HG03039 (cell line): Measurements from ENCODE around the gene ZNF862.
A peak's percentile ranks its signal among the peaks of the same experiment; 100 is the strongest.

Experiments
- ATAC-seq: cut with Tn5 transposase; IDR thresholded peaks from one replicate; pipeline ENCODE4 v1.9.1; 2021; ENCODE audit warnings: mild to moderate bottlenecking, moderate library complexity; ENCODE audit not compliant: unreplicated experiment

ZNF862 gene

GRCh38 chr7:149864751-149865150 is 26.6 kb downstream of the ZNF862 start:
- ATAC-seq = no peak

DNA sequence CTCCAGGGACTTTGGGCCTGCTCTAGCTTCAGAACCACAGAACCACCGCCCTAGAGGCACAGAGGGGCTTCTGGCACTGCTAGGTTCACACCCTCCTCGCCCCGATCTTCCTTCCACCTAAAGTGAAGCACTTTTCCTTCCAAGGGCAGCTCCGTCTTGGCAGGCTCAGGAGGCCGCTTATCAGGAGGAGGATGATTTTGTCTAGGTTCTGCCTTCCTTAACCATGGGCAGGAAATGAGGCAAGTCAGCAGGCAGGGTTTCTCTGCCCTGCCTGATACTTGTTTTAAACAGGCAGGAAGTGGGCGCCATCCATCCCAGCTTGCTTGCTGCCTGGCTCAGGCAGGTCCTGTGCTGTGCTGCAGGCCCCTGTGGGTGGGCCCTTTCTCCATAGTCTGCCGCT is 27.3 kb downstream of the ZNF862 start:
- ATAC-seq = no peak

GRCh38 chr7:149866139-149866778 is 28.1 kb downstream of the ZNF862 start:
- ATAC-seq = no peak

- no peak for ATAC-seq
Observed at GRCh38 chr7:149866779-149867447, 28.7 kb downstream of the ZNF862 start.

DNA sequence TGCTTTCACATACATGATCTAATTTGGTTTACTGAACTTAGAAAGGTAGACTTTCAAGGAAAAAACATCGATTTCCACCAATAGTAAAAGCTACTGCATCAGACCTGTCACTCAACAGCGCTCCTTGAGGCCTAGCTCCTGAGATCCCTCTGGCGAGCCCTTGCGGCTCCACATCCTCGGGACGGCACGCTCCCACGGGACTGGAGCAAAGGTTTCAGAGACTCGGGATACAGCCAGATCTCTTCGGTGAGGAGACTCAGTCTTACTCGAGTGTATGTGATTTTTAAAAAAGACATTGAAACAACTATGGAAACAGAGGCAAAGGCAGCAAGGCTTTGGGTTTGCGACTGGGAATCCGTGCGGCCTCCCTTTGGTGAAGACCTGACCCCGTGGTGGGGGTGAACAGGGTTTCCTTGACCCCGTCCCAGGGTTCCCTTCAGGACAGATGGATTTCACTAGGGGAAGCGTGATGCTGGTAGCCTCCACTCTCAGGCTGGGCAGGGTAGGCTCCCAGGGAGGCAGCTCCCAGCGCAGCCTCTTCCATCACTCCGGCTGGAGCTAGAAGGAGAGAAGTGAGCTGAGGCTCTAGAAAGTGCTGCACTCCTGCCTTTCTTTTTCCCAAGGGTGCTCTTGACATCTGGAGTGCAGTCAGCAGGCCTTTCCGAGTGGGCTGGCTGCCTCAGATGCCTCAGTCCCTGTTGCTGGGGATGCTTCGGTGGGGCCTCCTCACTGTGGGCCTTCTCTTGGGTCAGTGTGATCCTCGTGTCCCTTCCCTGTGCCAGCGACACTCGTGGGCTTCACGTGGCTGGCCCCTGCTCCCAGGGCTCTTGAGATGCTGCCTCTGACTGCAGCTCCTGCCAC is 29.8 kb downstream of the ZNF862 start:
- ATAC-seq = no peak

DNA sequence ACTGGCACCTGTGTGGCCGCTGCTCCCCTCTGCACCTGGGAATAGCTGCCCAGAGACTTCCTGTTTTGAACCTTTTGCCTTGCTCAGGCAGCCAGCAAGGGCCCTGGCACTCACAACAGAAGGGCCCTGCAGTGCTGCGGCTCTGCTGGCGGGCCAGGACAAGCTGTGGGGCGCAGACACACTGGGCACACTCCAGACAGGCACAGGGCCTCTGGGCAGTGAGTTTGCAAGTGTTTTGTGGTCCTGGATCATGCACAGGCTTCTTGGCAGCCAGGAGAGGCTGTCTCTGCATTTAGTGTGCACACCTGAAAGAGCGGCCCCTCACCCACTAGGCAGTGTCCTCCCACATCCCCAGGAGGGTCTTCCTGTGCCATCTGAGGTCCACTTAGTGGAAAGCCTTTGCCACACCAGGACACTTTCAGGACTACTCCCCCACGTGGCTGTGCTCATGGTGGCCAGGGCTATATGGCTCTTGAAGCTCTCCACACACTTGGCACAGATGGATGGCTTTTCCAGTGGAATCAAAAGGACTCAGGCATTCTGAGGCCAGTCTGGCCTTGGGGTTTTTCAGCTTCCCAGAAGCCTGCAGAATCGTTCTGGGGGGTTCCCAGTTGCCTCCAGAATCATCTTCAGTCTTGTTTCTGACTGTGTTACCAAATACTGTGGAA is 30.6 kb downstream of the ZNF862 start:
- ATAC-seq = no peak

- ATAC-seq = no peak
Observed at GRCh38 chr7:149869291-149869650, 31.1 kb downstream of the ZNF862 start.

- ATAC-seq = no peak
Observed at GRCh38 chr7:149869867-149870266, 31.7 kb downstream of the ZNF862 start.

DNA sequence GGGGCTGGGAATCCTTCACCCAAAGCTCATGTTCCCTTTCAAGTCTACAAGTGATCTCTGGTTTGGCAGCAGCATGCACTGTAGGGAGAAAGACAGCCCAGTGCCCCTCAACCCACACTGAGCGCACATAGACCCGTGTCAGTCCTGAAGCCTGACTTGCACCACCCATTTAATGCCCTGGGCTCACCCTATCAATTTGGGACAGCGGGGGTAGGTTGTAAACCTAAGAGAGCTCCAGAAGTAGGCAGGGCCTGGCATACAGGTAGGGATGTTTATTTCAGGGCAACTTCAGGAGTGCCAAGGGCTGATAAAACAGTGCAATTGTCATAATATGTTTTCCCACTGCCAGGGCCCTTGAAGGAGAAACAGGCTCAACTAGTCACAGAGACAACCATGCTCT is 32.1 kb downstream of the ZNF862 start:
- ATAC-seq = no peak

DNA sequence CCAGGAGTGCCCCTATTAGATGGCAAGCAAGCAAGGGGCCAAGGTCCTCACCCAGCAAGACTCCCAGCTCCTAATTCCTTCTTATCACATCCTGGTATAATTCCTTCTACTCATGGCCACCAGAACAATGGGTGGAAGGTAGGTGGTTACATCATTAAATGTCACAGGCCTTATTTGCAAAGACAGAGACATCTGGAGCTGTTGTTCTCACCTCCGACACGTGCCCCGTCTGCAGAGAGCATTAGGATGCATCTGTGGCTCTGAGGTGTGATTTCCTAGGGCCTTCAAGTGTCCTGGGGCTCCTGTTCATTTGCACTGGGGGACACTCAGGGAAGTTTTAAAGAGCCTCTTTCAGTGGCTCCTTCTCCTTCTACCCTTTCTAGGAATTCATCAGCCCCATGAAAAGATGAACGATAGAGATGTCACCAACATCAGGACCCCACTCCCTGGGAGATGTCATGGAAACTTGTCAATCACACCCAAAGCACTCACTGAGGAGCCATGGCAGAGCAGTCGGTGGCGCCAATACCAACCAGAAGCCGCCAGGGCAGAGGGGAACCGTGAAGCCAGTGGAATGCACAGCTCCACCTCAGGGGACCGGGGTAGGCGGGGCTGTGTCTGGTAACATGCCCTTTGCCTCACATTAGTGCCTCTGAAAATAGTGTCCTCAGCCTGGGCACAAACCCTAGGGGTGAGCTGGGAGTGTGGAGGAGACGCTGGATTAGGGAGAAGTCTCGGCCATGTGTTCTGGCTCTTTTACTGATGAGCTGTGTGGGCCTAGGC is 32.7 kb downstream of the ZNF862 start:
- ATAC-seq = no peak

GRCh38 chr7:149871576-149871975 is 33.4 kb downstream of the ZNF862 start:
- ATAC-seq = no peak

DNA sequence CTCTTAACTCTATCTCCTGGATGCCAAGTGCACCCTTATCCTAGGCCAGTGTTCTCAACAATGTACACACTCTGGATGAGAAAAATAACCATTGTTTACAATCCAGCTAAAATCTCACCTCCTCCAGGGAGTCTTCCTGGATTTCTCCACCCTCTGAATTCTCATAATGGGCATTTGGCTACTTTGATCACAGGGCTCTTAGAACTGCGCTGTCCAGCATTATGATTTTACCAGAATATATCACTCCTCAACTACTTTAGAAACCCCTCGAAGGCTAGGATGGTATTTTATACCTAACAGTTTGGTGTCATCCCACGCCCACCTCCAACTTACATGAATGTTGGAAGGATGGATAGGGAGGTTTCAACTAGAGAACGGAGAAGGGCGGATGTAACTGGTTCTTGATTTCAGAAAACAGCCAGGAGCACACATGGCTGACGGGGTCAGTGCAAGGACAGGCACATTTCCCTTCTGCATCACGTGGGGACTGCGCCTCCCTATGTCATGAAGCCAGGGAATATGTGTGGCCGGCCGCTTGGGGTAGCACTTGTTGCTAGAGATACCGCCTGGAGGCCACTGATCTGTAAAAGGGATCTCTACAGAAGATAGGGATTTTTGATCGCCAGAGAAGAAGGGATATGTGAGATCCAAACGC is 34.4 kb downstream of the ZNF862 start:
- no peak for ATAC-seq

DNA sequence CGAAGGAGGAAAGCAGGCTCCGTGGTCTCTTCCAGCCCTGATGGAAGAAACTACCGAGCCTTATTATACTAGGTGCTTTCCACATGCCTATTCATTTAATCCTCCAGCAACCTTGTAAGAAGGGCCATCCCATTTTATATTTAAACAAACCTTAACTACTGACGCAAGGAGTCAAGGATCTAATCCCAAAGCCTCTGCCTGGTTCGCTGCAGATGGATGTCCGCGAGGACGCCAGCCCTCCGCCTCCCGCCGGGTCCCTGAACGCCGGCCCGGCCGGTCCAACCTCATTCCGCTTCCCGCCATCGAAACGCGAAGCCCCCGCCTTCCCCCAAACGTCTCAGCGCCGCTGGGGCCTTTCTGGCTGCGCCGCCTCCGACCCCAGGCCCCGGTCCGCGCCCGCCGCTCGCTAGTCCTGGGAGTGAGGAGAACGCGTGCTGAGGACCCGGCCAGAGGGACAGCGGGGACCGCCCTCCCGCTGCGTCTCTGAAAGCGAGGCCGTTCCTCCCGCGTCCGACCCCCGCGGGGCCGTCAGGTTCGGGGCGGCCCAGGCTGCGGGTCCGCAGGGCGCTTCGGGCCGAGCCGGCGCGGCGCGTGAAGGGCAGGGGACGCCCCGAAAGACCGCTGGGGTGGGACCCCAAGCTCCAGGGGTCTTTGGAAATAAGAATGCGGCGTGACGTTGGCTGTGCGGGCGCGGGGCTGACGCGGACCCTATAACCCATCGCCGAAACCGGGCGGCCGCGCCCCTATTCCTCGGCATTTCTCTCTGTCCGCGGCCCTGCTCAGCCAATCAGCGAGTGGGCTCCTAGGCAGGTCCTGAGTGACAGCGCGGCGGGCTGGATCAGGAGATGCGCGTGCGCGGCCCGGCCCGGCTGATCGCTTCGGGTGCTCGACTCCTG is 35.1 kb downstream of the ZNF862 start, which contains the start of gene ATP6V0E2:
ATP6V0E2 (plus strand) TSS at position 896 of the 896 bp plus-strand sequence. CDS start 97 bp downstream, outside the sequence.
- peak; percentile 92 for ATAC-seq

GRCh38 chr7:149873970-149874643 is 35.9 kb downstream of the ZNF862 start:
- ATAC-seq = peak; percentile 28

GRCh38 chr7:149874644-149875028 is 36.5 kb downstream of the ZNF862 start:
- no peak for ATAC-seq

DNA sequence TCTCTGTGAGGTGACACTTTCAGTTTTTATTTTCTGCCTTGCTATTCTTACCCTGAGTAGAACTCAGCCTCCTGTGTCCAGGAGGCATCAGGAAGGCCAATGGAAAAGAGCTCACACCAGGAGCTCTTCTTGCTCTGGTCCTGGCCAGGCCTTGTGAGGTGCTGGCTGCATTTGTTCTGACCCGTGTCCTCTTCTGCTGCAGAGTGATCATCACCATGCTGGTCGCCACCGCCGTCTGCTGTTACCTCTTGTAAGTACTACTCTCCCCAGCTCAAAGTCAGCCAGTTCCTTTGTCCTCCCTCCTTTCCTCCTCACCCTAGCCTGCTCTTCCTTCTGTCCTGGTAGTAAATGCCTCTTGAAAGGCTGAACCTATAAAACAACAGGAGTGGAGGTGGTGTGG is 37.2 kb downstream of the ZNF862 start:
- ATAC-seq = no peak

DNA sequence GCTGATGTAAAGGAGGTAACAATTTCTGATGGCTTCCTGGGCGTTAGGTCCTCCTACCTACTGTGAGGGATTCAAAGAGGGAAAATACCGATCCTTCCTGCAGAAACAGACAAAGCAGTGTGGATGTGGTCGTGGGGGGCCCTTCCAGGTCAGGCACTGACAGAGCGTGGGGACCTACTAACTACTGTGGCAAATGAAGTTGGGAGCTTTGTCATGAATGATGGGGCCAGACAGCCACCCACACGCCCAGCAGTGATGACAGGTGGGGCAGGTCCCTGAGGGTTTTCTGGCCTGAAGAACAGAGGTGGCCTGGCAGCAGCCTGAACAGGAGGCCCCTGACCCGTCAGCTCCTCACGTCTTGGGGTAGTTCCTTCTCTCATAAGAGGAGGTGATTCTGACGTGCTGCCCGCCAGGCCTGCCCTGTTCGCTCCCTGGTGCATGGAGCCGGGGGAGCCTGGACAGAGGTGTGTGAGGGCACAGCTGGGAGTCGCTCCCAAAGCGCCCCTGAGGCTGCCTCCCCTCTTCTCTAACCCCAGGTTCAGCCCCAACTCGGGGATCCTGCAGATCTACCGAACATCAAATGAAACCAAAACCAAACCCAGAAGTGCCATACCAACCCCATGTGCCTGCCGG is 39.8 kb downstream of the ZNF862 start:
- no peak for ATAC-seq

DNA sequence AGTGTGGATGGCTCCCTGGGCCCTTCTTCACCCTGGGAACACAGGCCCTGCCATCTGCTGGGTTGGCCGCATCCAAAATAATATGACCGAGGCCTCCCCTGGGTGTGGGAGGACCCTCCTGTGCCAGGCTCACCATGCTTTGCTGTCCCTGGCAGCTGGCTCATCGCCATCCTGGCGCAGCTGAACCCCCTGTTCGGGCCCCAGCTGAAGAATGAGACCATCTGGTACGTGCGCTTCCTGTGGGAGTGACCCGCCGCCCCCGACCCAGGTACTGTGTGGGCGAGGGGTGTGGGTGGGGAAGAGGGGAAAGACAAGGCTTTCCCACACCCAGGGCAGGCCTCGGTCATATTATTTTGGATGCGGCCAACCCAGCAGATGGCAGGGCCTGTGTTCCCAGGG is 40.3 kb downstream of the ZNF862 start:
- ATAC-seq = no peak
